HEK293 (cell line): ENCODE measurements around the gene HOXB9.

Experiments used
- GLIS1 ChIP-seq: fragments of 450-650 bp; formaldehyde crosslinking; IDR thresholded peaks from 2 replicates; pipeline ENCODE4 v1.5.1; 2016; ENCODE audit warnings: missing biosample characterization, missing genetic modification characterization
- KLF16 ChIP-seq: fragments of 450-650 bp; formaldehyde crosslinking; IDR thresholded peaks from 2 replicates; pipeline ENCODE4 v1.5.1; 2017; ENCODE audit warnings: missing biosample characterization, missing genetic modification characterization
- PRDM10 ChIP-seq: fragments of 450-650 bp; formaldehyde crosslinking; IDR thresholded peaks from 2 replicates; pipeline ENCODE4 v1.5.1; 2016; ENCODE audit warnings: missing biosample characterization, missing genetic modification characterization
- SETDB1 ChIP-seq: IDR thresholded peaks from one replicate; pipeline ENCODE4 v1.6.1; 2017; ENCODE audit warnings: mild to moderate bottlenecking, low read length, moderate library complexity, mixed read lengths; ENCODE audit not compliant: insufficient read length
- TCF7L2 ChIP-seq: IDR thresholded peaks from 2 replicates; pipeline ENCODE4 v1.6.1; 2011; ENCODE audit warnings: low read depth, mild to moderate bottlenecking, inconsistent platforms, low read length, moderate library complexity, borderline replicate concordance
- YY2 ChIP-seq: fragments of 450-650 bp; formaldehyde crosslinking; IDR thresholded peaks from 2 replicates; pipeline ENCODE4 v1.5.1; 2016; ENCODE audit warnings: missing biosample characterization, missing genetic modification characterization
- ZBTB1 ChIP-seq: fragments of 450-650 bp; formaldehyde crosslinking; IDR thresholded peaks from 2 replicates; pipeline ENCODE4 v1.5.1; 2016; ENCODE audit warnings: missing biosample characterization, missing genetic modification characterization
- ZFHX2 ChIP-seq: fragments of 450-650 bp; formaldehyde crosslinking; conservative IDR thresholded peaks from 2 replicates; pipeline ENCODE4 v1.5.1; 2016; ENCODE audit warnings: missing biosample characterization, missing genetic modification characterization
- ZFP3 ChIP-seq: fragments of 450-650 bp; formaldehyde crosslinking; IDR thresholded peaks from 2 replicates; pipeline ENCODE4 v1.5.1; 2016; ENCODE audit warnings: low read depth, missing biosample characterization, missing genetic modification characterization
- ZNF112 ChIP-seq: fragments of 450-650 bp; formaldehyde crosslinking; IDR thresholded peaks from 2 replicates; pipeline ENCODE4 v1.5.0; 2017; ENCODE audit warnings: missing biosample characterization, missing genetic modification characterization
- ZNF114 ChIP-seq: fragments of 450-650 bp; formaldehyde crosslinking; IDR thresholded peaks from 2 replicates; pipeline ENCODE4 v1.5.0; 2017; ENCODE audit warnings: missing biosample characterization, missing genetic modification characterization
- ZNF202 ChIP-seq: fragments of 450-650 bp; formaldehyde crosslinking; IDR thresholded peaks from 2 replicates; pipeline ENCODE4 v1.5.1; 2016; ENCODE audit warnings: missing biosample characterization, missing genetic modification characterization, borderline replicate concordance
- ZNF221 ChIP-seq: fragments of 450-650 bp; formaldehyde crosslinking; IDR thresholded peaks from 2 replicates; pipeline ENCODE4 v1.5.1; 2017; ENCODE audit warnings: missing biosample characterization, missing genetic modification characterization, borderline replicate concordance
- ZNF274 ChIP-seq, 2 experiments: fragments of 200-500 bp in 1 of 2; fragments of 450-650 bp in 1 of 2; sonication (Bioruptor generic) in 1 of 2; formaldehyde crosslinking in 1 of 2; IDR thresholded peaks; 2 replicates each; pipeline versions ENCODE4 v1.5.1 to v1.6.1; 2014 to 2016; ENCODE audit warnings: borderline replicate concordance in 1 of 2, inconsistent platforms in 1 of 2, low read length in 1 of 2, missing biosample characterization in 1 of 2, missing genetic modification characterization in 1 of 2
- ZNF280C ChIP-seq: fragments of 450-650 bp; formaldehyde crosslinking; IDR thresholded peaks from 2 replicates; pipeline ENCODE4 v1.5.1; 2016; ENCODE audit warnings: missing biosample characterization, missing genetic modification characterization
- ZNF292 ChIP-seq: fragments of 450-650 bp; formaldehyde crosslinking; IDR thresholded peaks from 2 replicates; pipeline ENCODE4 v1.5.1; 2016; ENCODE audit warnings: low read depth, missing biosample characterization, missing genetic modification characterization, borderline replicate concordance
- ZNF37A ChIP-seq: fragments of 450-650 bp; IDR thresholded peaks from 2 replicates; pipeline ENCODE4 v1.5.1; 2018; ENCODE audit warnings: missing biosample characterization, missing genetic modification characterization
- ZNF548 ChIP-seq: fragments of 450-650 bp; formaldehyde crosslinking; IDR thresholded peaks from 2 replicates; pipeline ENCODE4 v1.5.1; 2016; ENCODE audit warnings: missing biosample characterization, missing genetic modification characterization
- ZNF654 ChIP-seq: fragments of 450-650 bp; formaldehyde crosslinking; IDR thresholded peaks from 2 replicates; pipeline ENCODE4 v1.5.1; 2016; ENCODE audit warnings: low read depth, missing biosample characterization, missing genetic modification characterization
- ZNF660 ChIP-seq: fragments of 450-650 bp; IDR thresholded peaks from 2 replicates; pipeline ENCODE4 v1.5.1; 2018; ENCODE audit warnings: missing biosample characterization, mild to moderate bottlenecking, missing genetic modification characterization
- ZNF677 ChIP-seq: fragments of 450-650 bp; IDR thresholded peaks from 2 replicates; pipeline ENCODE4 v1.5.0; 2018; ENCODE audit warnings: missing biosample characterization, mild to moderate bottlenecking, missing genetic modification characterization, moderate library complexity
- ZNF777 ChIP-seq: fragments of 450-650 bp; formaldehyde crosslinking; IDR thresholded peaks from 2 replicates; pipeline ENCODE4 v1.5.1; 2017; ENCODE audit warnings: missing biosample characterization, missing genetic modification characterization, borderline replicate concordance
- TF ChIP-seq, protein P1 (sequence below): fragments of 450-650 bp; formaldehyde crosslinking; IDR thresholded peaks from 2 replicates; pipeline ENCODE4 v1.5.1; 2016; ENCODE audit warnings: missing biosample characterization, missing genetic modification characterization
- TF ChIP-seq, protein P2 (sequence below): fragments of 450-650 bp; formaldehyde crosslinking; IDR thresholded peaks from 2 replicates; pipeline ENCODE4 v1.5.1; 2016; ENCODE audit warnings: missing biosample characterization, missing genetic modification characterization, borderline replicate concordance
- TF ChIP-seq, protein P3 (sequence below): fragments of 450-650 bp; formaldehyde crosslinking; IDR thresholded peaks from 2 replicates; pipeline ENCODE4; 2016; ENCODE audit warnings: missing biosample characterization, missing genetic modification characterization

HOXB9 gene

GRCh38 chr17:48626245-48627117, at the start of gene HOXB9 (continued):
- TF ChIP-seq ZNF660 = peak; percentile 93
- TF ChIP-seq ZNF777 (tag by site-specific recombination) = no peak
- TF ChIP-seq, protein P1, sequence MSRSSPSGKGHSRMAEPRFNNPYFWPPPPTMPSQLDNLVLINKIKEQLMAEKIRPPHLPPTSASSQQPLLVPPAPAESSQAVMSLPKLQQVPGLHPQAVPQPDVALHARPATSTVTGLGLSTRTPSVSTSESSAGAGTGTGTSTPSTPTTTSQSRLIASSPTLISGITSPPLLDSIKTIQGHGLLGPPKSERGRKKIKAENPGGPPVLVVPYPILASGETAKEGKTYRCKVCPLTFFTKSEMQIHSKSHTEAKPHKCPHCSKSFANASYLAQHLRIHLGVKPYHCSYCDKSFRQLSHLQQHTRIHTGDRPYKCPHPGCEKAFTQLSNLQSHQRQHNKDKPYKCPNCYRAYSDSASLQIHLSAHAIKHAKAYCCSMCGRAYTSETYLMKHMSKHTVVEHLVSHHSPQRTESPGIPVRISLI = no peak
- peak; percentile 71 for TF ChIP-seq PRDM10
- peak; percentile 95 for TF ChIP-seq GLIS1 (tag by site-specific recombination)
- no peak for TF ChIP-seq ZNF654 (tag by site-specific recombination)
- TF ChIP-seq KLF16 (tag by site-specific recombination) = peak; percentile 90
- no peak for TF ChIP-seq ZNF114
- TF ChIP-seq ZNF221 (tag by site-specific recombination) = no peak
- TF ChIP-seq ZNF548 (tag by site-specific recombination) = no peak
- TF ChIP-seq TCF7L2 = no peak
- TF ChIP-seq, protein P2, sequence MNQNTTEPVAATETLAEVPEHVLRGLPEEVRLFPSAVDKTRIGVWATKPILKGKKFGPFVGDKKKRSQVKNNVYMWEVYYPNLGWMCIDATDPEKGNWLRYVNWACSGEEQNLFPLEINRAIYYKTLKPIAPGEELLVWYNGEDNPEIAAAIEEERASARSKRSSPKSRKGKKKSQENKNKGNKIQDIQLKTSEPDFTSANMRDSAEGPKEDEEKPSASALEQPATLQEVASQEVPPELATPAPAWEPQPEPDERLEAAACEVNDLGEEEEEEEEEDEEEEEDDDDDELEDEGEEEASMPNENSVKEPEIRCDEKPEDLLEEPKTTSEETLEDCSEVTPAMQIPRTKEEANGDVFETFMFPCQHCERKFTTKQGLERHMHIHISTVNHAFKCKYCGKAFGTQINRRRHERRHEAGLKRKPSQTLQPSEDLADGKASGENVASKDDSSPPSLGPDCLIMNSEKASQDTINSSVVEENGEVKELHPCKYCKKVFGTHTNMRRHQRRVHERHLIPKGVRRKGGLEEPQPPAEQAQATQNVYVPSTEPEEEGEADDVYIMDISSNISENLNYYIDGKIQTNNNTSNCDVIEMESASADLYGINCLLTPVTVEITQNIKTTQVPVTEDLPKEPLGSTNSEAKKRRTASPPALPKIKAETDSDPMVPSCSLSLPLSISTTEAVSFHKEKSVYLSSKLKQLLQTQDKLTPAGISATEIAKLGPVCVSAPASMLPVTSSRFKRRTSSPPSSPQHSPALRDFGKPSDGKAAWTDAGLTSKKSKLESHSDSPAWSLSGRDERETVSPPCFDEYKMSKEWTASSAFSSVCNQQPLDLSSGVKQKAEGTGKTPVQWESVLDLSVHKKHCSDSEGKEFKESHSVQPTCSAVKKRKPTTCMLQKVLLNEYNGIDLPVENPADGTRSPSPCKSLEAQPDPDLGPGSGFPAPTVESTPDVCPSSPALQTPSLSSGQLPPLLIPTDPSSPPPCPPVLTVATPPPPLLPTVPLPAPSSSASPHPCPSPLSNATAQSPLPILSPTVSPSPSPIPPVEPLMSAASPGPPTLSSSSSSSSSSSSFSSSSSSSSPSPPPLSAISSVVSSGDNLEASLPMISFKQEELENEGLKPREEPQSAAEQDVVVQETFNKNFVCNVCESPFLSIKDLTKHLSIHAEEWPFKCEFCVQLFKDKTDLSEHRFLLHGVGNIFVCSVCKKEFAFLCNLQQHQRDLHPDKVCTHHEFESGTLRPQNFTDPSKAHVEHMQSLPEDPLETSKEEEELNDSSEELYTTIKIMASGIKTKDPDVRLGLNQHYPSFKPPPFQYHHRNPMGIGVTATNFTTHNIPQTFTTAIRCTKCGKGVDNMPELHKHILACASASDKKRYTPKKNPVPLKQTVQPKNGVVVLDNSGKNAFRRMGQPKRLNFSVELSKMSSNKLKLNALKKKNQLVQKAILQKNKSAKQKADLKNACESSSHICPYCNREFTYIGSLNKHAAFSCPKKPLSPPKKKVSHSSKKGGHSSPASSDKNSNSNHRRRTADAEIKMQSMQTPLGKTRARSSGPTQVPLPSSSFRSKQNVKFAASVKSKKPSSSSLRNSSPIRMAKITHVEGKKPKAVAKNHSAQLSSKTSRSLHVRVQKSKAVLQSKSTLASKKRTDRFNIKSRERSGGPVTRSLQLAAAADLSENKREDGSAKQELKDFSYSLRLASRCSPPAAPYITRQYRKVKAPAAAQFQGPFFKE (tag by site-specific recombination) = no peak
- TF ChIP-seq ZBTB1 (tag by site-specific recombination) = peak; percentile 94
- no peak for TF ChIP-seq ZNF677 (tag by site-specific recombination)
- TF ChIP-seq ZNF112 (tag by site-specific recombination) = no peak
- TF ChIP-seq ZFP3 = no peak
- TF ChIP-seq, protein P3, sequence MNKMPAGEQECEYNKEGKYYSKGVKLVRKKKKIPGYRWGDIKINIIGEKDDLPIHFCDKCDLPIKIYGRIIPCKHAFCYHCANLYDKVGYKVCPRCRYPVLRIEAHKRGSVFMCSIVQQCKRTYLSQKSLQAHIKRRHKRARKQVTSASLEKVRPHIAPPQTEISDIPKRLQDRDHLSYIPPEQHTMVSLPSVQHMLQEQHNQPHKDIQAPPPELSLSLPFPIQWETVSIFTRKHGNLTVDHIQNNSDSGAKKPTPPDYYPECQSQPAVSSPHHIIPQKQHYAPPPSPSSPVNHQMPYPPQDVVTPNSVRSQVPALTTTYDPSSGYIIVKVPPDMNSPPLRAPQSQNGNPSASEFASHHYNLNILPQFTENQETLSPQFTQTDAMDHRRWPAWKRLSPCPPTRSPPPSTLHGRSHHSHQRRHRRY (tag by site-specific recombination) = no peak
- no peak for TF ChIP-seq YY2 (tag by site-specific recombination)
- TF ChIP-seq ZNF274 (IDR thresholded peaks at IDR 0.05; ENCODE audit: low read length) = no peak
- TF ChIP-seq ZNF274 (tag by site-specific recombination; IDR thresholded peaks at IDR 0.05; ENCODE audit: borderline replicate concordance) = no peak
- no peak for TF ChIP-seq SETDB1
- no peak for TF ChIP-seq ZNF292 (tag by site-specific recombination)
- TF ChIP-seq ZNF37A (tag by site-specific recombination) = no peak
- no peak for TF ChIP-seq ZNF280C (tag by site-specific recombination)
- TF ChIP-seq ZNF202 (tag by site-specific recombination) = no peak
- peak; percentile 98 for TF ChIP-seq ZFHX2 (tag by site-specific recombination)
